Right atrium auricular region (tissue), 2 donors: ENCODE measurements around the gene MTM1. TPM values are rescaled to one million over a fixed set of nuclear protein-coding genes. Genes with fewer than 3 reads are reported as not detected.

Experiments used
- DNase-seq: peaks from one replicate; pipeline ENCODE4 v3.0.0-alpha.2; 2019; ENCODE audit warnings: low spot score
- H3K27ac ChIP-seq, 2 donors: fragments of 200-600 bp; sonication (generic); 1 replicate in 1 of 2; 2 replicates in 1 of 2; pipeline ENCODE4 v1.5.1; 2016 to 2019
- H3K27me3 ChIP-seq, 2 donors: fragments of 200-600 bp; sonication (generic); one replicate each; pipeline versions ENCODE4 v1.5.1 to v1.6.0; 2017 to 2019
- H3K36me3 ChIP-seq: fragments of 200-600 bp; sonication (generic); one replicate; pipeline ENCODE4 v1.5.1; 2016
- H3K4me1 ChIP-seq, 2 donors: fragments of 200-600 bp; sonication (generic); one replicate each; pipeline versions ENCODE4 v1.5.1 to v1.6.0; 2017 to 2019
- H3K4me3 ChIP-seq, 2 donors: fragments of 200-600 bp; sonication (generic); 1 replicate in 1 of 2; 2 replicates in 1 of 2; pipeline ENCODE4 v1.5.1; 2017 to 2019; ENCODE audit warnings: mild to moderate bottlenecking in 1 of 2, moderate library complexity in 1 of 2
- H3K9me3 ChIP-seq, 2 donors: fragments of 200-600 bp; sonication (generic); one replicate each; pipeline ENCODE4 v1.5.1; 2019
- total RNA-seq, 2 donors: library from RNA; depleted of rRNA; stranded (reverse); fragments of >200 nt; gene quantifications; one replicate each; pipeline ENCODE4 v1.1.0, GENCODE V29; 2016
- TF ChIP-seq, protein P1 (sequence below), 2 donors: fragments of 200-600 bp; sonication (generic); IDR thresholded peaks; one replicate each; pipeline ENCODE4 v1.5.1; 2019; ENCODE audit warnings: antibody characterized with exemption in 2 of 2

MTM1 gene
- total RNA-seq, 2 donors from 2014 or later: 9.0 to 9.4 TPM

- no peaks in the 10 kb centered on the region for H3K9me3 ChIP-seq
- no peaks in the 10 kb centered on the region for H3K4me1 ChIP-seq
- H3K36me3 ChIP-seq: no peaks in the 10 kb centered on the region
- no peak overlapping the region for H3K4me3 ChIP-seq
- TF ChIP-seq, protein P1, sequence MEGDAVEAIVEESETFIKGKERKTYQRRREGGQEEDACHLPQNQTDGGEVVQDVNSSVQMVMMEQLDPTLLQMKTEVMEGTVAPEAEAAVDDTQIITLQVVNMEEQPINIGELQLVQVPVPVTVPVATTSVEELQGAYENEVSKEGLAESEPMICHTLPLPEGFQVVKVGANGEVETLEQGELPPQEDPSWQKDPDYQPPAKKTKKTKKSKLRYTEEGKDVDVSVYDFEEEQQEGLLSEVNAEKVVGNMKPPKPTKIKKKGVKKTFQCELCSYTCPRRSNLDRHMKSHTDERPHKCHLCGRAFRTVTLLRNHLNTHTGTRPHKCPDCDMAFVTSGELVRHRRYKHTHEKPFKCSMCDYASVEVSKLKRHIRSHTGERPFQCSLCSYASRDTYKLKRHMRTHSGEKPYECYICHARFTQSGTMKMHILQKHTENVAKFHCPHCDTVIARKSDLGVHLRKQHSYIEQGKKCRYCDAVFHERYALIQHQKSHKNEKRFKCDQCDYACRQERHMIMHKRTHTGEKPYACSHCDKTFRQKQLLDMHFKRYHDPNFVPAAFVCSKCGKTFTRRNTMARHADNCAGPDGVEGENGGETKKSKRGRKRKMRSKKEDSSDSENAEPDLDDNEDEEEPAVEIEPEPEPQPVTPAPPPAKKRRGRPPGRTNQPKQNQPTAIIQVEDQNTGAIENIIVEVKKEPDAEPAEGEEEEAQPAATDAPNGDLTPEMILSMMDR (IDR thresholded peaks at IDR 0.05): no peak
- H3K27me3 ChIP-seq: no peaks in the 10 kb centered on the region
- DNase-seq: no peak
- H3K27ac ChIP-seq: no peak overlapping the region
These were observed 55.2 kb downstream of the MTM1 start for GRCh38 chrX:150623583-150623982.

DNA sequence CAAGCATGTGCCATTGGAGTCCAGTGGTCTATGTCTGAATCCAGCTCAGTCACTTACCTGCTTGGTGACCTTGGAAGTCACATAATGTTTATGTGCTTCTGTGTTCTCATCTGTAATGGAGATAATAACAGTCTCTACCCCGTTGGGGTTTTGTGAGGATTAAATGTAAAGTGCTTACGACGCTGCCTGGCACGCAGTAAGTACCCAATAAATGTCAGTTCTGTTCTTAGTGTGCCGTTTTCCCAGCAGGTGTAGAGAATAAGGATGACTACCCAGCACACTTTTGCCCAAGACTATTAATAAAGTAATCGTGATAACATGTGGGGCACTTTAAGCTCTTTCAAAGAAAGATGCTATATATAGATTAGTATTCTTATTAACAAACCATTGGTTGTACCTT, 56.7 kb downstream of the MTM1 start:
- Histone ChIP-seq H3K27ac (no peak overlapping the region), H3K36me3 (peaks cover 5% of the 10 kb centered on the region), H3K27me3 (no peaks in the 10 kb centered on the region), H3K4me1 (no peaks in the 10 kb centered on the region), H3K4me3 (no peak overlapping the region), H3K9me3 (no peaks in the 10 kb centered on the region)
- DNase-seq: no peak
- TF ChIP-seq, protein P1 (IDR thresholded peaks at IDR 0.05): no peak

GRCh38 chrX:150625875-150626274, 57.5 kb downstream of the MTM1 start:
- H3K27me3 ChIP-seq: no peaks in the 10 kb centered on the region
- no peak overlapping the region for H3K27ac ChIP-seq
- DNase-seq: no peak
- no peaks in the 10 kb centered on the region for H3K9me3 ChIP-seq
- TF ChIP-seq, protein P1 (IDR thresholded peaks at IDR 0.05): no peak
- H3K36me3 ChIP-seq: peaks cover 5% of the 10 kb centered on the region
- H3K4me1 ChIP-seq: no peaks in the 10 kb centered on the region
- no peak overlapping the region for H3K4me3 ChIP-seq

- no peak for DNase-seq
- Histone ChIP-seq H3K27me3 (no peaks in the 10 kb centered on the region), H3K9me3 (no peaks in the 10 kb centered on the region), H3K27ac (no peak overlapping the region), H3K4me1 (no peaks in the 10 kb centered on the region), H3K4me3 (no peak overlapping the region), H3K36me3 (peaks cover 5% of the 10 kb centered on the region)
- TF ChIP-seq, protein P1 (IDR thresholded peaks at IDR 0.05): no peak
These were observed 59.5 kb downstream of the MTM1 start for GRCh38 chrX:150627957-150628356.

DNA sequence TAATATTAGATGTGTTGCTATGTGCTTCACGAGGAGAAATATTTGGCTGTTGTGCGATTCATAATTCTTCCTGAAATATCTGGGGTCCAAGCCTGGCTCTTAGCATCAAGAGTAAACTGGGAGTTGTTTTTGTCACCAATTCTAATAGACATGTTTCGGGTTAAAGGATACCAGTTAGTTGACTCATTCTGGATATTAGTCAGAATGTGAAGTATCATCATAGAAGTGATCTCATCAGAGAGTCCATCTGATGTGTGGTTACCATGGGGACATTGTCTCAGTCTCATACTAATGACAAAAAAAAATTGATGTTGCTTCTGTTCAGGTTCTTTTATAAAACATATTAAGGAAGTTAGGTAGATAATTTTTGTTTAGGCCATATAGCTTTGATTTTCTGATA, 67.5 kb downstream of the MTM1 start:
- Histone ChIP-seq H3K36me3 (no peaks in the 10 kb centered on the region), H3K27ac (no peak overlapping the region), H3K4me3 (no peak overlapping the region), H3K9me3 (no peaks in the 10 kb centered on the region), H3K27me3 (no peaks in the 10 kb centered on the region), H3K4me1 (no peaks in the 10 kb centered on the region)
- no peak for DNase-seq
- TF ChIP-seq, protein P1 (IDR thresholded peaks at IDR 0.05): no peak

GRCh38 chrX:150642423-150642822, 74.0 kb downstream of the MTM1 start:
- no peak overlapping the region for H3K4me3 ChIP-seq
- H3K27me3 ChIP-seq: no peaks in the 10 kb centered on the region
- H3K36me3 ChIP-seq: no peaks in the 10 kb centered on the region
- TF ChIP-seq, protein P1 (IDR thresholded peaks at IDR 0.05): no peak
- H3K4me1 ChIP-seq: no peaks in the 10 kb centered on the region
- H3K9me3 ChIP-seq: no peaks in the 10 kb centered on the region
- DNase-seq: no peak
- H3K27ac ChIP-seq: no peak overlapping the region
